ENCODE results near the gene BPIFB4.
A peak's percentile ranks its signal among the peaks of the same experiment; 100 is the strongest.

BPIFB4 gene

DNA sequence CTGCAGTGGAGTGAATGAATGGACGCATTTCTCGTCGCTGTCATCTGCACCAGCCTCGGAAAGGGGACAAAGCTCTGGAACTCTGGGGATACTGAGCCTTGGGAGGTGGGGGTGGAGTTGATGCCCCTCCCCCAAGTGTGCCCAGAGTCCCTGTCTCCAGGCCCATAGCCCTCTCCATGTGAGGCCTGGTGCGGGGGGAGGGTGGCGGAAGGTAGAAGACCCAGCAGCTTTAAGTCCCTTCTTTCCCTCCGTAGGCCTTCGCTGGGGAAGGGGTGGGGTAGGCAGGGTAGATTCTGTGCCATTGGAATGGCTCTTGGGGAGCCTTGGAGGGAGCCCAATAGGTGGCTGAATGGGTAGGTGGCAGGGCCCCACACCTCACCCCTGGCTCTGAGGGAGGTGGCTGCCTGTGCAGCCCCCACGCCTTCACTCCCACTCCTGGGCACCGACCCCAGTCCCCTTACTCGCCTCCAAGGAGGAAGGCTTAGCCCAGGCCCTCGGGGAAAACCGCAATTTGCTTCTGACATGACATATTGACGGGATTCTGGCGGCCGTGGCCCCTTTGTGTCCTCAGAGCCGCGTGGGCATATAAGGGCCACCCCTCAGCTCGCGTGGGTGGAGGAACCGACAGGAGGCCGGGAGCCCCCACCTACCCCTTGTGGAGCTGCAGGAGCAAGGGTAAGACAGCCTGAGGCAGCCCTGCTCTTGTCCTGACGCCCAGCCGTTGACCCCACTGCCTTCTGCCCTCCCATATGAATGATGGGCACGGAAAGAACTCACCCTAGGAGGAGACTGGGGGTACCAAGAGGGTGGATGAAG lies 25.9 kb upstream of the BPIFB4 start, which contains the start of gene BPIFB3:
TSS of gene BPIFB3 (plus strand) at position 613 of the 816 bp plus-strand sequence. CDS start 1,533 bp downstream, outside the sequence.
- WGBS, 2 donors (ENCODE audit: extremely low coverage in 2 of 2, insufficient read length in 2 of 2, insufficient replicate concordance in 1 of 2), result no CpG with 5 or more reads among the region's 25 CpGs
- no peak within 1 kb of the TSS for H3K4me3 ChIP-seq (ENCODE audit: low read length in 2 of 2)
- peak within 1 kb of the TSS; percentile 67 for H2BK5ac ChIP-seq (ENCODE audit: low read length)
- H4K8ac ChIP-seq (ENCODE audit: low read depth, low read length), result peak within 1 kb of the TSS; percentile 84
- H2BK12ac ChIP-seq (ENCODE audit: low read length), result no peak within 1 kb of the TSS
- no peak within 1 kb of the TSS for H3K4me2 ChIP-seq (ENCODE audit: insufficient read depth, low read length, poor library complexity, severe bottlenecking)
- no peak within 1 kb of the TSS for H2BK15ac ChIP-seq (ENCODE audit: low read length)
- no peaks in the 10 kb centered on the region for H3K9me3 ChIP-seq (replicated peaks in 1 of 2; ENCODE audit: control insufficient read depth in 2 of 2, insufficient read depth in 1 of 2, low read depth in 1 of 2, low read length in 2 of 2)
- no peak within 1 kb of the TSS for H3K23ac ChIP-seq (ENCODE audit: low read depth, low read length, poor library complexity)
- no peaks in the 10 kb centered on the region for H3K36me3 ChIP-seq (replicated peaks in 1 of 2; ENCODE audit: control insufficient read depth in 2 of 2, insufficient read depth in 2 of 2, low read length in 2 of 2)
- H4K91ac ChIP-seq (ENCODE audit: low read depth, low read length, poor library complexity), result no peak within 1 kb of the TSS
- H3K27ac ChIP-seq (replicated peaks; ENCODE audit: low read length), result no peak within 1 kb of the TSS
- H3K18ac ChIP-seq (ENCODE audit: low read length), result peak within 1 kb of the TSS; percentile 82
- no peak within 1 kb of the TSS for H3K4ac ChIP-seq (ENCODE audit: low read length)
- no peaks in the 10 kb centered on the region for H3K79me1 ChIP-seq (ENCODE audit: low read depth, low read length)
- no peak within 1 kb of the TSS for H2AFZ ChIP-seq (ENCODE audit: low read length)
- H3K4me1 ChIP-seq (ENCODE audit: control insufficient read depth in 2 of 2, insufficient read depth in 1 of 2, low read depth in 1 of 2, low read length in 2 of 2), result peaks cover 0 to 5% of the 10 kb centered on the region in 2 donors
- H3K27me3 ChIP-seq (ENCODE audit: control insufficient read depth in 3 of 3, insufficient read depth in 3 of 3, low read depth in 1 of 3, low read length in 3 of 3), result no peaks in the 10 kb centered on the region
- no peak within 1 kb of the TSS for H3K9ac ChIP-seq (ENCODE audit: low read depth, low read length, poor library complexity)
- H3K14ac ChIP-seq (ENCODE audit: low read length), result peak within 1 kb of the TSS; percentile 3
- H2BK120ac ChIP-seq (ENCODE audit: low read depth, low read length), result no peak within 1 kb of the TSS
- no peak for DNase-seq (ENCODE audit: low spot score)
- peak within 1 kb of the TSS; percentile 8 for H2AK5ac ChIP-seq (ENCODE audit: low read depth, low read length)

DNA sequence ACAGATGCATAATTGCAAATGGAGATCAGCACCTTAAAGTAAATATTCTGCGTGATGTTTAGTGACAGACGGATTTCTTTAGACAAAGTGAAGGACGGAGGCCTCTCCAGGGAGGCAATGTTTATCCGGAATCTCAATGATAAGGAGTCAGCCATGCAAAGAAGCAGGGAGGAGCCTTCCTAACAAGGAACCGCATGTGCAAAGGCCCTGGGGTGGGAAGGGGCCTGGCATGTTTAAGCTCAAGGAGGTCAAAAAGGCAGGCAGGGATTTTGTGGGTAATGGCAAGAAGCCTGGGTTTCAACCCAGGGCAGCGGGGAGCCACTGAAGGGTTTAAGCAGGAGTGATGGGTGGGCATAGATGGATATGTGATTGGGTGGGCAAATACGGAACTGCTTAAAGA lies 25.1 kb upstream of the BPIFB4 start:
- H4K8ac ChIP-seq (ENCODE audit: low read depth, low read length), result no peak overlapping the region
- no peak overlapping the region for H4K91ac ChIP-seq (ENCODE audit: low read depth, low read length, poor library complexity)
- no peak overlapping the region for H3K4me3 ChIP-seq (ENCODE audit: low read length in 2 of 2)
- no peak overlapping the region for H2BK120ac ChIP-seq (ENCODE audit: low read depth, low read length)
- H2BK15ac ChIP-seq (ENCODE audit: low read length), result no peak overlapping the region
- no peak overlapping the region for H3K23ac ChIP-seq (ENCODE audit: low read depth, low read length, poor library complexity)
- H2BK5ac ChIP-seq (ENCODE audit: low read length), result no peak overlapping the region
- no peak overlapping the region for H2AFZ ChIP-seq (ENCODE audit: low read length)
- H2BK12ac ChIP-seq (ENCODE audit: low read length), result no peak overlapping the region
- H3K4ac ChIP-seq (ENCODE audit: low read length), result no peak overlapping the region
- H3K4me1 ChIP-seq (ENCODE audit: control insufficient read depth in 2 of 2, insufficient read depth in 1 of 2, low read depth in 1 of 2, low read length in 2 of 2), result peaks cover 0 to 5% of the 10 kb centered on the region in 2 donors
- no peaks in the 10 kb centered on the region for H3K36me3 ChIP-seq (replicated peaks in 1 of 2; ENCODE audit: control insufficient read depth in 2 of 2, insufficient read depth in 2 of 2, low read length in 2 of 2)
- H3K9me3 ChIP-seq (replicated peaks in 1 of 2; ENCODE audit: control insufficient read depth in 2 of 2, insufficient read depth in 1 of 2, low read depth in 1 of 2, low read length in 2 of 2), result no peaks in the 10 kb centered on the region
- H2AK5ac ChIP-seq (ENCODE audit: low read depth, low read length), result no peak overlapping the region
- no peaks in the 10 kb centered on the region for H3K27me3 ChIP-seq (ENCODE audit: control insufficient read depth in 3 of 3, insufficient read depth in 3 of 3, low read depth in 1 of 3, low read length in 3 of 3)
- H3K14ac ChIP-seq (ENCODE audit: low read length), result no peak overlapping the region
- no peak for DNase-seq (ENCODE audit: low spot score)
- no peak overlapping the region for H3K18ac ChIP-seq (ENCODE audit: low read length)
- H3K79me1 ChIP-seq (ENCODE audit: low read depth, low read length), result no peaks in the 10 kb centered on the region
- H3K4me2 ChIP-seq (ENCODE audit: insufficient read depth, low read length, poor library complexity, severe bottlenecking), result no peak overlapping the region
- no CpG with 5 or more reads among the region's 7 CpGs for WGBS, 2 donors (ENCODE audit: extremely low coverage in 2 of 2, insufficient read length in 2 of 2, insufficient replicate concordance in 1 of 2)
- no peak overlapping the region for H3K27ac ChIP-seq (replicated peaks; ENCODE audit: low read length)
- H3K9ac ChIP-seq (ENCODE audit: low read depth, low read length, poor library complexity), result no peak overlapping the region

DNA sequence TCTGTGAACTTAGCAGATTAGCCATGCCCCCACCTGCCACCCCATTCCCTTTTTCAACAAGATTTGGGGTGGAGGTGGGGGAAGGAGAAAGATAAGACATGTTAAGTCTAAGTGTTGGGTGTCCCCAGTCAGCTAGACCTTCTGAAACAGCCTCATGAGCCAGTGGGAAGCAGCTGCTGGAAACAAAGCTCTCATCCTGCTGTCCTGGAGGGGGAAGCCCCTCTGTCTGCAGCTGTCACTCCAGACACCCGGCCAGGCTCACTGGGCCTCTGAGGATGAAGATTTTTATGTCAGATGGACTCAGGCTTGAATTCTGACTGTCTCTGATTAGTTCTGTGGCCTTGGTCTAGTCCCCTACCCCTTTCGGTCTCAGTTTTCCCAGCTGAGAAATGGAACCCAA lies 24.7 kb upstream of the BPIFB4 start:
- H3K18ac ChIP-seq (ENCODE audit: low read length), result no peak overlapping the region
- H3K4me3 ChIP-seq (ENCODE audit: low read length in 2 of 2), result no peak overlapping the region
- H3K14ac ChIP-seq (ENCODE audit: low read length), result no peak overlapping the region
- H2BK120ac ChIP-seq (ENCODE audit: low read depth, low read length), result no peak overlapping the region
- H3K36me3 ChIP-seq (replicated peaks in 1 of 2; ENCODE audit: control insufficient read depth in 2 of 2, insufficient read depth in 2 of 2, low read length in 2 of 2), result no peaks in the 10 kb centered on the region
- no peak overlapping the region for H2BK12ac ChIP-seq (ENCODE audit: low read length)
- WGBS, 2 donors (ENCODE audit: extremely low coverage in 2 of 2, insufficient read length in 2 of 2, insufficient replicate concordance in 1 of 2), result no CpG with 5 or more reads among the region's 2 CpGs
- H2BK15ac ChIP-seq (ENCODE audit: low read length), result no peak overlapping the region
- H3K27me3 ChIP-seq (ENCODE audit: control insufficient read depth in 3 of 3, insufficient read depth in 3 of 3, low read depth in 1 of 3, low read length in 3 of 3), result no peaks in the 10 kb centered on the region
- DNase-seq (ENCODE audit: low spot score), result no peak
- no peaks in the 10 kb centered on the region for H3K9me3 ChIP-seq (replicated peaks in 1 of 2; ENCODE audit: control insufficient read depth in 2 of 2, insufficient read depth in 1 of 2, low read depth in 1 of 2, low read length in 2 of 2)
- H2BK5ac ChIP-seq (ENCODE audit: low read length), result no peak overlapping the region
- H3K4ac ChIP-seq (ENCODE audit: low read length), result no peak overlapping the region
- no peak overlapping the region for H3K4me2 ChIP-seq (ENCODE audit: insufficient read depth, low read length, poor library complexity, severe bottlenecking)
- H3K4me1 ChIP-seq (ENCODE audit: control insufficient read depth in 2 of 2, insufficient read depth in 1 of 2, low read depth in 1 of 2, low read length in 2 of 2), result peaks cover 0 to 5% of the 10 kb centered on the region in 2 donors
- H4K8ac ChIP-seq (ENCODE audit: low read depth, low read length), result no peak overlapping the region
- no peak overlapping the region for H2AK5ac ChIP-seq (ENCODE audit: low read depth, low read length)
- no peaks in the 10 kb centered on the region for H3K79me1 ChIP-seq (ENCODE audit: low read depth, low read length)
- no peak overlapping the region for H3K23ac ChIP-seq (ENCODE audit: low read depth, low read length, poor library complexity)
- no peak overlapping the region for H3K27ac ChIP-seq (replicated peaks; ENCODE audit: low read length)
- H3K9ac ChIP-seq (ENCODE audit: low read depth, low read length, poor library complexity), result peak overlapping the region; percentile 44
- H2AFZ ChIP-seq (ENCODE audit: low read length), result no peak overlapping the region
- no peak overlapping the region for H4K91ac ChIP-seq (ENCODE audit: low read depth, low read length, poor library complexity)

DNA sequence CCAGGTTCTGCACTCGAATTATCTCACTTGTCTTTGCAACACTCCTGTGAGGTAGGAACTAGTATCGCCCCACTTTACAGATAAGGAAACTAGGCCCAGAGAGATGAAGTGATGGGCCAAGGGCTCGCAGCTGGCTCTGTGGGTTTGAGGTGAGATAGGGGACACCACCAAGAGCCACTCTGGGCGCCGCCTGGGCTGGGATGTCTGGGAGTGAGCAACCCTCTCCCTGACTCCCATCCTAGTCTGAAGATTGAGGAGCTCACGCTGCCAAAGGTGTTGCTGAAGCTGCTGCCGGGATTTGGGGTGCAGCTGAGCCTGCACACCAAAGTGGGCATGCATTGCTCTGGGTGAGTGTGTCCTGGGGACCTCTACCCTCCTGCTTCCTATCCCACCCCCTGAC lies 20.3 kb upstream of the BPIFB4 start:
- Histone ChIP-seq H3K36me3 (replicated peaks in 1 of 2; ENCODE audit: control insufficient read depth in 2 of 2, insufficient read depth in 2 of 2, low read length in 2 of 2) (no peaks in the 10 kb centered on the region), H3K9ac (ENCODE audit: low read depth, low read length, poor library complexity) (no peak overlapping the region), H3K23ac (ENCODE audit: low read depth, low read length, poor library complexity) (no peak overlapping the region), H3K9me3 (replicated peaks in 1 of 2; ENCODE audit: control insufficient read depth in 2 of 2, insufficient read depth in 1 of 2, low read depth in 1 of 2, low read length in 2 of 2) (no peaks in the 10 kb centered on the region), H3K14ac (ENCODE audit: low read length) (no peak overlapping the region), H4K8ac (ENCODE audit: low read depth, low read length) (no peak overlapping the region), H4K91ac (ENCODE audit: low read depth, low read length, poor library complexity) (no peak overlapping the region), H3K4me2 (ENCODE audit: insufficient read depth, low read length, poor library complexity, severe bottlenecking) (no peak overlapping the region), H2AK5ac (ENCODE audit: low read depth, low read length) (no peak overlapping the region), H2BK5ac (ENCODE audit: low read length) (no peak overlapping the region), H2BK120ac (ENCODE audit: low read depth, low read length) (no peak overlapping the region), H3K27ac (replicated peaks; ENCODE audit: low read length) (no peak overlapping the region), H3K79me1 (ENCODE audit: low read depth, low read length) (no peaks in the 10 kb centered on the region), H3K18ac (ENCODE audit: low read length) (no peak overlapping the region), H3K4ac (ENCODE audit: low read length) (no peak overlapping the region), H3K4me1 (ENCODE audit: control insufficient read depth in 2 of 2, insufficient read depth in 1 of 2, low read depth in 1 of 2, low read length in 2 of 2) (peaks cover 10 to 11% of the 10 kb centered on the region in 2 donors), H3K27me3 (ENCODE audit: control insufficient read depth in 3 of 3, insufficient read depth in 3 of 3, low read depth in 1 of 3, low read length in 3 of 3) (no peaks in the 10 kb centered on the region), H3K4me3 (ENCODE audit: low read length in 2 of 2) (no peak overlapping the region), H2AFZ (ENCODE audit: low read length) (no peak overlapping the region), H2BK12ac (ENCODE audit: low read length) (no peak overlapping the region), H2BK15ac (ENCODE audit: low read length) (no peak overlapping the region)
- DNase-seq (ENCODE audit: low spot score), result no peak
- WGBS, 2 donors (ENCODE audit: extremely low coverage in 2 of 2, insufficient read length in 2 of 2, insufficient replicate concordance in 1 of 2), result no CpG with 5 or more reads among the region's 7 CpGs
